SK-N-SH (cell line): ENCODE measurements around the gene FAAP20. TPM values are rescaled to one million over a fixed set of nuclear protein-coding genes. Genes with fewer than 3 reads are reported as not detected.

Experiments used
- CTCF ChIA-PET: fragments of 300-600, 350-600 bp; formaldehyde crosslinking; extraction: SDS; loops from one replicate; lab custom pipeline; 2021; lab: Yijun Ruan, JAX
- POLR2A ChIA-PET: fragments of 350-600 bp; sonication (Branson Sonifier 250); formaldehyde crosslinking; extraction: SDS; loops from one replicate; lab custom pipeline; 2020; ENCODE audit warnings: antibody characterized with exemption, inconsistent platforms; lab: Yijun Ruan, JAX
- DNase-seq: peaks from one replicate; pipeline ENCODE4 v3.0.0; 2012
- H2AFZ ChIP-seq: fragments of 200-600 bp; sonication (generic); 2 replicates; pipeline ENCODE4 v1.8.1; 2016; ENCODE audit warnings: antibody characterized with exemption, mild to moderate bottlenecking, low read depth
- H3F3A ChIP-seq: fragments of 200-600 bp; sonication (generic); replicated peaks from 2 replicates; pipeline ENCODE3; 2016; ENCODE audit warnings: antibody characterized with exemption, mild to moderate bottlenecking; ENCODE audit not compliant: insufficient read depth
- H3K27ac ChIP-seq, 2 experiments: fragments of 200-500 bp in 1 of 2; fragments of 200-600 bp in 1 of 2; sonication (Bioruptor generic) in 1 of 2; sonication (generic), shearing (Covaris generic) in 1 of 2; 2 replicates each; pipeline versions ENCODE4 v1.5.1 to v1.6.1; 2014 to 2016; ENCODE audit warnings: low read depth in 2 of 2, inconsistent platforms in 1 of 2, low read length in 1 of 2, mild to moderate bottlenecking in 1 of 2, mixed read lengths in 1 of 2
- H3K27me3 ChIP-seq: fragments of 200-600 bp; sonication (generic), shearing (Covaris generic); 2 replicates; pipeline ENCODE4 v1.6.1; 2016; ENCODE audit warnings: mixed run types; ENCODE audit not compliant: insufficient read depth
- H3K36me3 ChIP-seq, 2 experiments: fragments of 200-500 bp in 1 of 2; fragments of 200-600 bp in 1 of 2; sonication (Bioruptor generic) in 1 of 2; sonication (generic) in 1 of 2; replicated peaks in 1 of 2; 2 replicates each; pipeline versions ENCODE3 to v1.5.1; 2014 to 2016; ENCODE audit warnings: low read length in 1 of 2, mild to moderate bottlenecking in 1 of 2; ENCODE audit not compliant: insufficient read depth in 2 of 2, control insufficient read depth in 1 of 2
- H3K4me1 ChIP-seq, 2 experiments: fragments of 200-500 bp in 1 of 2; fragments of 200-600 bp in 1 of 2; sonication (Bioruptor generic) in 1 of 2; sonication (generic), shearing (Covaris generic) in 1 of 2; 2 replicates each; pipeline versions ENCODE4 v1.5.1 to v1.6.1; 2014 to 2016; ENCODE audit warnings: low read depth in 1 of 2, low read length in 1 of 2, mixed run types in 1 of 2; ENCODE audit not compliant: insufficient read depth in 2 of 2, control insufficient read depth in 1 of 2
- H3K4me2 ChIP-seq: fragments of 200-600 bp; sonication (generic), shearing (Covaris generic); 2 replicates; pipeline ENCODE4 v1.6.1; 2017; ENCODE audit warnings: mixed run types
- H3K4me3 ChIP-seq, 2 experiments: fragments of 200-500 bp in 1 of 2; fragments of 200-600 bp in 1 of 2; sonication (Bioruptor generic) in 1 of 2; sonication (generic), shearing (Covaris generic) in 1 of 2; 2 replicates each; pipeline versions ENCODE4 v1.5.1 to v1.8.1; 2014 to 2016; ENCODE audit warnings: low read depth in 2 of 2, inconsistent platforms in 1 of 2, low read length in 1 of 2, mild to moderate bottlenecking in 1 of 2, mixed read lengths in 1 of 2, moderate library complexity in 1 of 2
- H3K79me2 ChIP-seq: fragments of 200-600 bp; sonication (generic); 2 replicates; pipeline ENCODE4 v1.8.1; 2017; ENCODE audit warnings: mild to moderate bottlenecking; ENCODE audit not compliant: insufficient read depth
- H3K9ac ChIP-seq: fragments of 200-600 bp; sonication (generic); 2 replicates; pipeline ENCODE4 v1.6.1; 2017; ENCODE audit warnings: mixed run types
- H3K9me2 ChIP-seq: fragments of 200-600 bp; sonication (generic); 2 replicates; pipeline ENCODE4 v1.6.1; 2017; ENCODE audit warnings: mixed run types
- H3K9me3 ChIP-seq: fragments of 200-600 bp; sonication (generic); 2 replicates; pipeline ENCODE4 v1.6.1; 2017; ENCODE audit warnings: mixed run types, mild to moderate bottlenecking, moderate library complexity
- H4K20me1 ChIP-seq: fragments of 200-600 bp; sonication (generic); 2 replicates; pipeline ENCODE4 v1.6.1; 2017; ENCODE audit warnings: mild to moderate bottlenecking, mixed run types; ENCODE audit not compliant: insufficient read depth
- EZH2phosphoT487 ChIP-seq: fragments of 200-600 bp; sonication (generic); IDR thresholded peaks from 2 replicates; pipeline ENCODE4 v1.6.1; 2017; ENCODE audit warnings: low read depth, mixed run types, mild to moderate bottlenecking, antibody characterized with exemption, moderate library complexity, borderline replicate concordance
- FOSL2 ChIP-seq: IDR thresholded peaks from 2 replicates; pipeline ENCODE4 v1.4.0; 2012; ENCODE audit warnings: low read depth, mild to moderate bottlenecking, moderate library complexity, borderline replicate concordance
- FOXM1 ChIP-seq: IDR thresholded peaks from 2 replicates; pipeline ENCODE4 v1.4.0; 2012; ENCODE audit warnings: low read depth, mild to moderate bottlenecking
- NFIC ChIP-seq: IDR thresholded peaks from 2 replicates; pipeline ENCODE4 v1.4.0; 2012; ENCODE audit warnings: borderline replicate concordance
- NRF1 ChIP-seq: IDR thresholded peaks from 2 replicates; pipeline ENCODE4 v1.6.1; 2012; ENCODE audit warnings: low read depth, mild to moderate bottlenecking, low read length
- PBX3 ChIP-seq: IDR thresholded peaks from 2 replicates; pipeline ENCODE4; 2012
- POLR2AphosphoS5 ChIP-seq: IDR thresholded peaks from 2 replicates; pipeline ENCODE4 v1.6.1; 2012; ENCODE audit warnings: low read depth, low read length
- TEAD4 ChIP-seq: IDR thresholded peaks from 2 replicates; pipeline ENCODE4 v1.4.0; 2012; ENCODE audit warnings: mild to moderate bottlenecking, borderline replicate concordance; ENCODE audit not compliant: insufficient read depth
- USF1 ChIP-seq: IDR thresholded peaks from 2 replicates; pipeline ENCODE4 v1.4.0; 2012; ENCODE audit warnings: low read depth, borderline replicate concordance
- YY1 ChIP-seq: IDR thresholded peaks from 2 replicates; pipeline ENCODE4 v1.4.0; 2012; ENCODE audit warnings: low read depth, mild to moderate bottlenecking
- WGBS: methylation state at CpG from one replicate; pipeline ENCODE4 v1.1.6; 2017; ENCODE audit warnings: low lambda C conversion rate; 5-methylcytosine and 5-hydroxymethylcytosine counted together
- polyA plus RNA-seq, 3 experiments: library from polyadenylated mRNA; depleted of rRNA; stranded (reverse); fragments of >200 nt; gene quantifications; 2 replicates each; pipeline ENCODE4 v1.2.3, GENCODE V29; 2012

Gene FAAP20
- polyA plus RNA-seq, 1 of the 3 experiments (the other 2 are of a cell fraction) = 58.3 TPM

- peaks cover 0 to 80% of the 10 kb centered on the region in 2 experiments; a peak in 2 of 4 replicates for H3K4me1 ChIP-seq
Measured at GRCh38 chr1:2234762-2235113, 40.2 kb upstream of the FAAP20 start.

GRCh38 chr1:2233997-2234761 is 39.6 kb upstream of the FAAP20 start:
- no peak for DNase-seq
- H3K9me2 ChIP-seq = no peaks in the 10 kb centered on the region
- H2AFZ ChIP-seq = no peak overlapping the region
- no peak overlapping the region for H3K4me3 ChIP-seq
- no peaks in the 10 kb centered on the region for H3K27me3 ChIP-seq
- peaks cover 0 to 79% of the 10 kb centered on the region in 2 experiments; a peak in 2 of 4 replicates for H3K4me1 ChIP-seq
- no peaks in the 10 kb centered on the region for H3F3A ChIP-seq
- no peak overlapping the region for H3K9ac ChIP-seq
- POLR2A ChIA-PET = no interaction called here
- peaks cover 100% of the 10 kb centered on the region for H4K20me1 ChIP-seq
- H3K27ac ChIP-seq = no peak overlapping the region; a peak in 1 of 4 replicates
- no peaks in the 10 kb centered on the region for H3K36me3 ChIP-seq
- whole genome bisulfite sequencing = 75% methylated on average over 13 of the region's 27 CpGs
- no peak for TF ChIP-seq POLR2AphosphoS5
- TF ChIP-seq NRF1 = no peak
- TF ChIP-seq TEAD4 = no peak
- no peak for TF ChIP-seq EZH2phosphoT487
- no peak for TF ChIP-seq FOXM1
- TF ChIP-seq USF1 = no peak
- no peak for TF ChIP-seq PBX3
- no peak for TF ChIP-seq NFIC
- TF ChIP-seq, all 33 proteins: peak for 0
- peak overlapping the region; percentile 24; the same call in 1 of the 2 replicates for H3K4me2 ChIP-seq
- peaks cover 100% of the 10 kb centered on the region for H3K79me2 ChIP-seq
- CTCF ChIA-PET = interaction anchor here (0.5 to 9.4 kb wide), 7 partner anchors 39 to 649 kb away, joined by 3 to 47 read pairs (median 3); partner anchors contain the start of gene FAAP20
- no peaks in the 10 kb centered on the region for H3K9me3 ChIP-seq

More at GRCh38 chr1:2234762-2235113, 40.2 kb upstream of the FAAP20 start:
- Histone ChIP-seq H3F3A (no peaks in the 10 kb centered on the region), H4K20me1 (peaks cover 100% of the 10 kb centered on the region), H3K4me3 (no peak overlapping the region), H3K27ac (no peak overlapping the region; a peak in 1 of 4 replicates), H2AFZ (no peak overlapping the region), H3K4me2 (0 out of 2 replicates have a peak overlapping the region, but pooled peaks have one; percentile 24), H3K27me3 (no peaks in the 10 kb centered on the region), H3K9me3 (no peaks in the 10 kb centered on the region), H3K9me2 (no peaks in the 10 kb centered on the region), H3K36me3 (no peaks in the 10 kb centered on the region), H3K9ac (no peak overlapping the region), H3K79me2 (peaks cover 100% of the 10 kb centered on the region)
- POLR2A ChIA-PET = no interaction called here
- DNase-seq = no peak
- WGBS = 76% methylated on average over 4 of the region's 4 CpGs
- CTCF ChIA-PET = interaction anchor here (0.8 to 9.4 kb wide), 3 partner anchors 39 to 148 kb away, joined by 3 to 47 read pairs (median 18); partner anchors contain the start of gene FAAP20
- TF ChIP-seq YY1 (no peak), PBX3 (no peak), NRF1 (no peak), FOSL2 (no peak), POLR2AphosphoS5 (no peak)
